B cell (primary cell): Measurements from ENCODE around the gene TRIM2. TPM values are rescaled to one million over a fixed set of nuclear protein-coding genes. Genes with fewer than 3 reads are reported as not detected.

Experiments
- ATAC-seq: fragments of 200-7000 bp; cut with Tn5 transposase; one replicate; pipeline ENCODE4 v1.10.0; 2021; ENCODE audit warnings: low read depth, mild to moderate bottlenecking, moderate number of reproducible peaks, moderate library complexity
- CTCF ChIA-PET: fragments of 350-600 bp; sonication (Branson Sonifier 250); formaldehyde crosslinking; loops from one replicate; lab custom pipeline; 2021; ENCODE audit warnings: antibody characterized with exemption, inconsistent platforms; lab: Charles Lee
- POLR2A ChIA-PET: fragments of 350-600 bp; sonication (Branson Sonifier 250); formaldehyde crosslinking; loops from one replicate; lab custom pipeline; 2021; ENCODE audit warnings: antibody characterized with exemption; lab: Charles Lee
- DNase-seq: peaks from one replicate; pipeline ENCODE4 v3.0.0; 2013
- H2AFZ ChIP-seq: 2 replicates; pipeline ENCODE4 v1.6.1; 2012; ENCODE audit warnings: mild to moderate bottlenecking, low read depth, low read length; ENCODE audit not compliant: insufficient read depth, poor library complexity, severe bottlenecking
- H3K27ac ChIP-seq, 2 donors: 1 replicate in 1 of 2; 2 replicates in 1 of 2; pipeline ENCODE4 v1.5.1; 2012 to 2013; ENCODE audit warnings: low read length in 2 of 2, mild to moderate bottlenecking in 2 of 2, moderate library complexity in 1 of 2
- H3K27me3 ChIP-seq, 4 experiments: fragments of 200-600 bp in 1 of 4; sonication (generic) in 1 of 4; replicated peaks in 1 of 4; 1 replicate in 2 of 4; 2 replicates in 2 of 4; pipeline versions ENCODE4 v1.6.1 to v1.7.0; 2013 to 2016; ENCODE audit warnings: low read length in 3 of 4, mild to moderate bottlenecking in 2 of 4, mixed read lengths in 1 of 4, moderate library complexity in 1 of 4; ENCODE audit not compliant: insufficient read depth in 4 of 4, control insufficient read depth in 3 of 4; ENCODE audit errors: control extremely low read depth in 1 of 4
- H3K36me3 ChIP-seq, 2 experiments: replicated peaks in 1 of 2; 1 replicate in 1 of 2; 2 replicates in 1 of 2; pipeline versions ENCODE4 v1.6.1 to v1.7.1; 2013; ENCODE audit warnings: low read length in 1 of 2; ENCODE audit not compliant: insufficient read depth in 2 of 2, control insufficient read depth in 1 of 2; ENCODE audit errors: control extremely low read depth in 1 of 2, extremely low read depth in 1 of 2
- H3K4me1 ChIP-seq, 2 donors: fragments of 200-600 bp in 1 of 2; sonication (generic) in 1 of 2; 1 replicate in 1 of 2; 2 replicates in 1 of 2; pipeline versions ENCODE4 v1.5.1 to v1.6.1; 2013 to 2017; ENCODE audit warnings: low read length in 2 of 2; ENCODE audit not compliant: control insufficient read depth in 2 of 2, insufficient read depth in 2 of 2
- H3K4me2 ChIP-seq: replicated peaks from 2 replicates; pipeline ENCODE3; 2012; ENCODE audit warnings: mild to moderate bottlenecking, low read depth, low read length; ENCODE audit not compliant: poor library complexity, severe bottlenecking
- H3K4me3 ChIP-seq, 5 experiments: fragments of 200-600 bp in 1 of 5; sonication (generic) in 1 of 5; 1 replicate in 3 of 5; 2 replicates in 2 of 5; pipeline versions ENCODE4 v1.5.1 to v1.7.0; 2011 to 2016; ENCODE audit warnings: low read length in 4 of 5, mild to moderate bottlenecking in 4 of 5, low read depth in 2 of 5, control low read depth in 1 of 5, moderate library complexity in 1 of 5; ENCODE audit not compliant: insufficient read depth in 1 of 5; ENCODE audit errors: control extremely low read depth in 1 of 5, extremely low read depth in 1 of 5
- H3K79me2 ChIP-seq: fragments of 200-600 bp; sonication (generic); one replicate; pipeline ENCODE4 v1.6.0; 2016; ENCODE audit warnings: low read length; ENCODE audit not compliant: control insufficient read depth, insufficient read depth
- H3K9ac ChIP-seq: fragments of 200-600 bp; sonication (generic); 2 replicates; pipeline ENCODE4 v1.6.1; 2017; ENCODE audit warnings: mild to moderate bottlenecking, low read length, moderate library complexity
- H3K9me3 ChIP-seq, 3 donors: one replicate each; pipeline versions ENCODE4 v1.6.1 to v1.7.1; 2013; ENCODE audit warnings: low read length in 2 of 3; ENCODE audit not compliant: control insufficient read depth in 2 of 3, insufficient read depth in 1 of 3; ENCODE audit errors: control extremely low read depth in 1 of 3
- H4K20me1 ChIP-seq: 2 replicates; pipeline ENCODE4 v1.6.0; 2012; ENCODE audit warnings: mild to moderate bottlenecking, low read length; ENCODE audit not compliant: insufficient read depth, control insufficient read depth, poor library complexity, severe bottlenecking
- H3K27ac Mint-ChIP-seq: one replicate; pipeline ENCODE4 v1.8.0; 2021; ENCODE audit warnings: mixed read lengths
- H3K27me3 Mint-ChIP-seq: one replicate; pipeline ENCODE4 v1.8.0; 2021; ENCODE audit warnings: mixed read lengths
- H3K4me1 Mint-ChIP-seq: one replicate; pipeline ENCODE4 v1.8.0; 2021; ENCODE audit warnings: mixed read lengths
- H3K4me3 Mint-ChIP-seq: one replicate; pipeline ENCODE4 v1.8.0; 2021; ENCODE audit warnings: mixed read lengths
- H3K9me3 Mint-ChIP-seq: one replicate; pipeline ENCODE4 v1.8.0; 2022; ENCODE audit warnings: mixed read lengths; ENCODE audit not compliant: insufficient read depth
- EZH2 ChIP-seq: IDR thresholded peaks from 2 replicates; pipeline ENCODE4 v1.6.1; 2012; ENCODE audit warnings: borderline replicate concordance, low read depth, mild to moderate bottlenecking, moderate library complexity, low read length; ENCODE audit not compliant: insufficient read depth, poor library complexity, severe bottlenecking
- WGBS: methylation state at CpG from one replicate; pipeline ENCODE4 v1.1.5; 2013; ENCODE audit warnings: missing lambda C conversion rate; ENCODE audit not compliant: insufficient coverage; 5-methylcytosine and 5-hydroxymethylcytosine counted together
- intact Hi-C: fragments of 100-400 bp; cut with micrococcal nuclease; formaldehyde crosslinking; loops from one replicate; pipeline ENCODE4 v1.10.0; 2022
- polyA plus RNA-seq: library from polyadenylated mRNA; depleted of rRNA; stranded (reverse); fragments of >200 nt; gene quantifications from 2 replicates; pipeline ENCODE4 v1.2.3, GENCODE V29; 2012
- small RNA-seq: library from RNA; depleted of rRNA; stranded (forward); fragments of <200 nt; gene quantifications from one replicate; pipeline ENCODE3, GENCODE V24; 2012; ENCODE audit warnings: low replicate concordance, low read depth; ENCODE audit not compliant: insufficient read length
- total RNA-seq, 2 donors: library from RNA; stranded (reverse); fragments of 120-200 nt in 1 of 2; gene quantifications; 1 replicate in 1 of 2; 2 replicates in 1 of 2; pipeline versions ENCODE4 v1.2.3 to v1.2.4, GENCODE V29; 2013 to 2022
- TF ChIP-seq, protein P1 (sequence below): fragments of 200-600 bp; IDR thresholded peaks from one replicate; pipeline ENCODE4 v1.8.0; 2022; ENCODE audit warnings: antibody characterized with exemption, mild to moderate bottlenecking

TRIM2 gene
- total and polyA plus RNA-seq, 2 donors (not counting 1 experiment from before 2014, with no cell fraction given), result 1.2 to 6.4 TPM

DNA sequence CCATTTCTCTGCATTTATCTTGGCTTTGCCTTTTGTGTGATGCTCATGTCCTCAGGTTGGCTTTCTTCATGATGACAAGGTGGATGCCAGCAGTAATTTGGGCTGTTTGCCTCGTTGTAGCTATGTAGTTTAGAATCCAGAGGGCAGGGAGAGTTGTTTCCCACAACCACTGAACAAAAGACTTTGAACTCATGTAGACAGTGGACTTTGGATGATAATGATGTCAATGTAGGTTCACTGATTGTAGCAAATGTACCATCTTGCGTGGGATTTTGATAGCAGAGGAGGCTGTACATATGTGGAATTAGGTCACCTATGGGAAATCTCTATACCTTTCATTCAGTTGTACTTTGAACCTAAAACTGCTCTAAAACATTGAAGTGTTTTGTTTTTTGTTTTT is 181.5 kb downstream of the TRIM2 start:
- no peaks in the 10 kb centered on the region for H3K36me3 ChIP-seq
- H3K4me1 ChIP-seq, result no peaks in the 10 kb centered on the region
- DNase-seq, result no peak
- no peaks in the 10 kb centered on the region for H4K20me1 ChIP-seq
- no peak overlapping the region for H3K4me3 Mint-ChIP-seq
- H3K4me3 ChIP-seq, result no peak overlapping the region
- no peaks in the 10 kb centered on the region for H3K79me2 ChIP-seq
- H3K9ac ChIP-seq, result no peak overlapping the region
- H3K27ac ChIP-seq, result no peak overlapping the region
- H3K27me3 ChIP-seq, result no peaks in the 10 kb centered on the region
- no peak for ATAC-seq
- intact Hi-C loops, result no loop called here
- H3K4me1 Mint-ChIP-seq, result no peaks in the 10 kb centered on the region
- H3K4me2 ChIP-seq, result no peak overlapping the region
- WGBS, result no CpG with 5 or more reads among the region's 2 CpGs
- H3K9me3 Mint-ChIP-seq, result no peaks in the 10 kb centered on the region
- no peak overlapping the region for H2AFZ ChIP-seq
- H3K27me3 Mint-ChIP-seq, result no peaks in the 10 kb centered on the region
- TF ChIP-seq EZH2, result no peak
- TF ChIP-seq, protein P1, sequence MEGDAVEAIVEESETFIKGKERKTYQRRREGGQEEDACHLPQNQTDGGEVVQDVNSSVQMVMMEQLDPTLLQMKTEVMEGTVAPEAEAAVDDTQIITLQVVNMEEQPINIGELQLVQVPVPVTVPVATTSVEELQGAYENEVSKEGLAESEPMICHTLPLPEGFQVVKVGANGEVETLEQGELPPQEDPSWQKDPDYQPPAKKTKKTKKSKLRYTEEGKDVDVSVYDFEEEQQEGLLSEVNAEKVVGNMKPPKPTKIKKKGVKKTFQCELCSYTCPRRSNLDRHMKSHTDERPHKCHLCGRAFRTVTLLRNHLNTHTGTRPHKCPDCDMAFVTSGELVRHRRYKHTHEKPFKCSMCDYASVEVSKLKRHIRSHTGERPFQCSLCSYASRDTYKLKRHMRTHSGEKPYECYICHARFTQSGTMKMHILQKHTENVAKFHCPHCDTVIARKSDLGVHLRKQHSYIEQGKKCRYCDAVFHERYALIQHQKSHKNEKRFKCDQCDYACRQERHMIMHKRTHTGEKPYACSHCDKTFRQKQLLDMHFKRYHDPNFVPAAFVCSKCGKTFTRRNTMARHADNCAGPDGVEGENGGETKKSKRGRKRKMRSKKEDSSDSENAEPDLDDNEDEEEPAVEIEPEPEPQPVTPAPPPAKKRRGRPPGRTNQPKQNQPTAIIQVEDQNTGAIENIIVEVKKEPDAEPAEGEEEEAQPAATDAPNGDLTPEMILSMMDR, result no peak
- ChIA-PET CTCF (no interaction called here), POLR2A (no interaction called here)
- no peak overlapping the region for H3K27ac Mint-ChIP-seq
- no peaks in the 10 kb centered on the region for H3K9me3 ChIP-seq

DNA sequence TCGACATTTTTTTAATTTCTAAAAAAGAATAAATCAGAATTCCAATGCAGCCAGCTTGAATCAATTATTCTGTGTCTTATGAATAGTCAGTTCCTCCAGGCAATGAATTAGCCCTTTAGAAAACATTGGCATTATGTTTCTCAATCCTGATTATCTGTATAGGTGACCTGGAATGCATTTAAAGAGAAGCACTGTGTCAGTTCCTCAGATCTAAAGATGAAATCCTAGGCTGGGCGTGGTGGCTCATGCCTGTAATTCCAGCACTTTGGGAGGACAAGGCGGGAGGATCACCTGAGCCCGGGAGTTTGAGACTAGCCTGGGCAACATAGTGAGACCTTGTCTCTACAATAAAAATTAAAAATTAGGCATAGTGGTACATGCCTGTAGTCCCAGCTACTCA is 183.7 kb downstream of the TRIM2 start:
- Histone ChIP-seq H3K27me3 (no peaks in the 10 kb centered on the region), H4K20me1 (no peaks in the 10 kb centered on the region), H3K27ac (no peak overlapping the region), H3K4me3 (no peak overlapping the region), H3K36me3 (no peaks in the 10 kb centered on the region), H3K4me2 (no peak overlapping the region), H3K9me3 (no peaks in the 10 kb centered on the region), H3K9ac (no peak overlapping the region), H3K4me1 (no peaks in the 10 kb centered on the region), H3K79me2 (no peaks in the 10 kb centered on the region), H2AFZ (no peak overlapping the region)
- H3K4me1 Mint-ChIP-seq, result no peaks in the 10 kb centered on the region
- ChIA-PET CTCF (no interaction called here), POLR2A (no interaction called here)
- WGBS, result 100% methylated on average over 3 of the region's 4 CpGs
- no peak overlapping the region for H3K4me3 Mint-ChIP-seq
- ATAC-seq (no peak), DNase-seq (no peak)
- H3K27ac Mint-ChIP-seq, result no peak overlapping the region
- H3K27me3 Mint-ChIP-seq, result no peaks in the 10 kb centered on the region
- no peak for TF ChIP-seq EZH2
- TF ChIP-seq, protein P1, result no peak
- intact Hi-C loops, result no loop called here
- H3K9me3 Mint-ChIP-seq, result no peaks in the 10 kb centered on the region

Small RNA genes lying within 50 kb of the gene (small RNA-seq; reads per million reads assigned to genes)
- gene RF00019, result not detected
- gene RN7SL419P, result not detected
- gene RNU6-1196P, result not detected

Other genes starting within 250 kb of the TRIM2 start
- not detected in 2 replicates for gene MND1, start 140.2 kb downstream of the TRIM2 start, total RNA-seq
- gene MND1, start 140.2 kb downstream of the TRIM2 start, polyA plus RNA-seq, result not detected in 2 replicates